ENCODE data around the gene GAS2L1.
"Not testable (repeated sequence)": the region's sequence is repeated elsewhere in the genome, so short reads cannot be mapped to it uniquely, and the experiment has no call there.

GRCh38 chr22:29344889-29345288 lies 38.4 kb downstream of the GAS2L1 start:
- not testable (repeated sequence) for TF ChIP-seq EZH2 (IDR thresholded peaks at IDR 0.05); POLR2AphosphoS5 (IDR thresholded peaks at IDR 0.05; ENCODE audit: borderline replicate concordance, low read depth, low read length)
